Left hindlimb (tissue), 1 donor: Measurements from ENCODE around the gene XRCC4.

Source experiments
- DNase-seq: peaks from one replicate; pipeline ENCODE4 v3.0.0-alpha.2; 2018

XRCC4 gene

GRCh38 chr5:83281658-83282057, 204.3 kb downstream of the XRCC4 start:
- DNase-seq: no peak

DNA sequence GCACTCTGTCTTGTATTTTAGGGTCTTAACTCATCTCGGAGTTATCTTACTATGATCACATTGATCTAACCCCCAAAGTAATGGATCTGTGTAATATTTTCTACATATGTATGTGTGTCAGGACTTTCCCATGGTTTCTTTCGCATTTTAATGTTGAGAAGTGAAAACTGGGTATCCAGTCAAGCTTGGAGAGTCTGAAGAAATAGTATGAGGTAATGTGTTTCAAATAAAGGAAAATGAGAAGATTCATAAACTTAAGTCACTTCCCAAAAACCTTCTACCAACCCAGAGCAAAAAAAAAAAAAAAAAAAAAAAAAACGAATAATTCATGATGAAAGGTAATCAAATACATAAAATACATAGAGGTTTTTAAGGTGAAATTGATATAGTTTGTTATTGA, 206.4 kb downstream of the XRCC4 start:
- no peak for DNase-seq

DNA sequence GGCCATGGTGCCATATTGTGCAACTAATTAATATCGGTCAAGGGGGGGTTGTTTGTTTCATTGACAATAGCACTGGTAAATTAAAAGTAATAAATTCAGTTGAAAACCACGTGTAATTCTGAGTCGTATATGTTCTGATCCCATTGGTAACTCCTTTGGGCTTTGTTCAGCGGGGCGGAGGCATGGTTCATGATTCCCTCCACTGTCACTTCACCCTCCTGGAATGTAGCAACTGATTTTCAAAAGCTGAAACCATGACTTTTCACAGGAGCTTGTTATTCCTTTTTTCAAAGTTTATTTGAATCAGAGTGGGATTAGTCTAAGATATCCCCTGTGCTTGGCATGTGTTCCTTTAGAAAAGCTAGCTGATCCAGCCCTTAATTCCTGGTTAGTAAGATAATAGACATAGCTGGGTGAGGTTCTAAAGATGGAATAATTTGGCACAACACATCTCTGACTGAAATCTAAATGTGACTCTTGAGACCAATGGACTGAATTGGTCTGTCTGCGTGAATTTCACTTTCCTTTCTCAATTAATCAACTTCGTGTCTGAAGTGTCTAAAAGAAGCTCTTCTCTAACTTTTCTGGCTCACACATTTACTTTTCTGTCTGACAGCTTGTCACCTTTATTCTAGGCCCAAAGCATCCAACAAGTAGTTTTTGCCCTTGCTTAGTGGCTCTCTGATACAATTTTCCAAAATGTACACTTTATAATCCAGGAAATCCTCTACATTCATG, 208.5 kb downstream of the XRCC4 start:
- DNase-seq: no peak

DNA sequence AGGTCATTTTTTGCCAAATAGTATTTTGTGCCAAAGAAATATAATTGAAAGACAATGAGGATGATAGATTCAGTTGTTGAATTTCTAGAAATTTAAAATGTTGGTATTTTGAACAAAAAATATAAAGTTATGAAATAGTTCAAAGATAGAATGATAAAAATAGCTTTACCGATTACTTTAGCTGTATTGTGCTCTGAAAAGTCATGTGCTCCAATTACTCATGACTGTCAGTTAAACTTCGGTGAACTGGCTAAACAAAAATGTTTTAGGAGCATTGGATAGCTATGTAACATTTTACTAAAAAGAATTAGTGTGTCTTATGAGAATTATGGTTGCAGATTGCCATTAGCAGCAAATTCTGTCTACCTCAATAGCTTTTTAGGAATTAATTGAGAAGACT, 216.9 kb downstream of the XRCC4 start:
- DNase-seq: no peak

GRCh38 chr5:83299353-83299752, 222.0 kb downstream of the XRCC4 start:
- no peak for DNase-seq

- peak; percentile 34 for DNase-seq
These were observed 229.4 kb downstream of the XRCC4 start for GRCh38 chr5:83306572-83307241.

DNA sequence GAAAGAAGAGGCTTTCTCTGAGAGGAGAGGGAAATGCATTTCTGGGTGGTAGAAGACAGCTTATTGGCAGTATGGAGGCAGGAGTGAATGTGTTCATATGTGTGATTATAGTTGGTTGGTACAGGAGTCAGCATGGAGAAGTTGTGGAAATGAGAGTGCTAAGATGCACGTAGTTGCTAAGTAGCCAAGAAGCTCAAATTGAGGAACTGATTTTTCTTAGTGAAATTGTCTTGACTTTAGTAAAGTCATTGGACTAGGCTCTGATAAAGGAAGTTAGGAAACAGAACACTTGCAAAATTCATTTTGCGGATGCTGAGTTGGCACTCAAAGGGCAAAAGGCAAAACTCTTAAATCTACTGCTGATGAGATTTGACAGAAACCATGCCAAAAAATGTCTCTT, 235.3 kb downstream of the XRCC4 start:
- no peak for DNase-seq

DNA sequence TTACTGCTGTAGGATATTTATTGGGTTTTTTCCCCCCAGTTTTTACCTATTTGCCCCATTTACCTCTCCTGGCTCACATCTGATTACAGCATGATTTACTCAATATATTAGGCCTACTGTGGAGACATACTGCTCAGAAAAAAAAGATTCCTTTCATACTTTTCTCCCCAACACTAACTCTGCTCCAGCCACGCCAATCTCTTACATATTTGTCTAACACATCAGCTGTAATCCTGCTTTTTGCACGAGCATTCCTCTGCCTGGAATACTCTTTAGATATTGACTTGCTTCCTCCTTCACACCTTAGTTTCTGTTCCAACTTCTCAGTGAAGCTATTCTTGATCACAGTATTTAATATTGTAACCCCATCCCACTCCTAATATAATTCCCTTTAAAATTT, 236.1 kb downstream of the XRCC4 start:
- no peak for DNase-seq

GRCh38 chr5:83321483-83322055, 244.2 kb downstream of the XRCC4 start:
- DNase-seq: no peak

- no peak for DNase-seq
These were observed 245.1 kb downstream of the XRCC4 start for GRCh38 chr5:83322273-83322924.

DNA sequence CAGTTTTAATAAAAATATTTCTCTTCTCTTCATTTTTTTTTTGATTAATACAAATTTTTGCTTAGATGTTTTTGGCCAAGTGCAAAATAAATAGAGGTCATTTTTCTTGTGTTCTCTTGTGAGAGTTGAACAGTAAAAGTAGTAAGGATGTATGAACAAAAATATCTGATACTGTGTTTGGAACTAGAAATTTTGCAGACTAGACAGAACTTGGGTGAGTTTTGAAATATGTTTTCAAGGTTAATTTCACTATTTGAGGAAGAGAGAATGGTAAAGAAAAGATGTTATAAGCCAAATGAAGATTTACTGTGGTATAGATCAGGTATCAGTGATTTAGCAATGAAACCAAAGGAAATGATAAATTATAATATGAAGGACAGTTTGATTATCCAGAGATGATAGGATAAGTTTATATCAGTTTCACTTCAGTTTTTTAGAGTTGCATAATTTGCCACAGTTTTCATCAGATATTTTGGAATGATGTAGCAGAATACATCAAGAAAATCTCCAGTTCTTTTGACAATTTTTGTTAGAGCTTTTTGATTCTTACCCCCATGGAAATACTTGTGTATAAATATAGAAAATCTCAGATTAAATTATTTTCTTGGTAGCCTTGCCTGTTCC, 246.3 kb downstream of the XRCC4 start:
- DNase-seq: no peak

- no peak for DNase-seq
These were observed 254.5 kb downstream of the XRCC4 start for GRCh38 chr5:83331842-83332241.

DNA sequence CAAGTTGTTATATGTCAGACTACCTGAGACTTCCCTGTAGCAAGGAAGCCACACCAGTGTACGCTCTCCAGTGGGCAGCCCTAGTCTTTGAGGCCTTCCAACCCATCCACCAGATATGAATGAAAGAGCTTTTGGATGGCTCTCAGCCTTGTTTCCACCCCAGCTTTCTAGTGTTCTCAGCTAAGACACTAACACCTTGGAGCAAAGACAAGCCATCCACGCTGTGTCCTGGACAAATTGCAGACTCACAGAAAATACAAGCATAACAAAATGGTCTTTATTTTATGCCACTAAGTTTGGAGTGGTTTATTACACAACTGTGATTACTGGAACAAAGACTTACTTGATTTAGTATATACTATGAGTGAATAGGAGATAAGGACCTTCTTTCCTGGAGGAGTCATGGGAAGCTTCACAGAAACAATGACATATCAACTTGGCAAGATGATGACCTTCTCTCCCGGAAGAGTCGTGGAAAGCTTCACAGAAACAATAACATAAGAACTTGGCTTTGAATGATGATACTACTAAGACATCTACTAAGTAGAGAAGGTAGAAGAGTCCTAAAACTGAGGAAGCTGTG, 260.2 kb downstream of the XRCC4 start:
- no peak for DNase-seq

DNA sequence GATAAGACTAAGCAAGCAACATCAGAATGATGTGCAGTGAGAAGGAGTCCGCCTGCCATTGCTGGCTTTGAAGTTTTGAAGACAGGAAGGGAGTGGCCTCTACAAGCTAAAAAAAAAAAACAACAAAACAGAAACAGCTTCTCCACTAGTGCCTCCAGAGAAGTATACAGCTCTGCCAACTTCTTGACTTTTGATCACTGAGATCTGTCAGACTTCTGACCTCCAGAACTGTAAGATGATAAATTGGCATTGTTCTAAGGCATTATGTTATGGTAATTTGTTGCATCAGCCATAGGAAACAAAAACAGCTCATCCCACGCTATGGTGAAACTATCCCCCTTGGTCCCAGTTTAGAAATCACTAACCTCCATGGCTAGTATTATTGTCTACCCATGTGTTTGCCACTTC, 263.2 kb downstream of the XRCC4 start:
- DNase-seq: no peak

GRCh38 chr5:83341815-83342334, 264.5 kb downstream of the XRCC4 start:
- no peak for DNase-seq

GRCh38 chr5:83342465-83342864, 265.1 kb downstream of the XRCC4 start:
- no peak for DNase-seq

GRCh38 chr5:83343299-83343698, 266.0 kb downstream of the XRCC4 start:
- no peak for DNase-seq

DNA sequence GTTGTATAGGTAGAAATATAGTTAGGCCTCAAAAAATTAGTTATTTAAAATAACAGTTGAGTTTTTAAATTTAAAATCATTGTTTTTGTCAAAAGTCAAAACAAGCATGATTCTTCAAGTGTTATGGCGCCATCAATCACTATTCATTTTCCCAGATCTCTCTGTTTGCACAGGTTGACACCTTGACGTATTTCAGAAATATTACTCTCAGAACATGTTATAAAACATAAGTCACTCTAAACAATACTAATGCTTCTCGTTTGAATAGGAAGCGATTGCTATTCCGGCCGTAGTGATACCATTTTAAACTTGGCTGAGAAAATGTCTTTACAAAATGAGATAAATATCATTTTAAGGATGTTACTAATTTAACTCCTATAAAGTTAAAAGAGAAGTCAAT, 268.1 kb downstream of the XRCC4 start:
- DNase-seq: no peak

DNA sequence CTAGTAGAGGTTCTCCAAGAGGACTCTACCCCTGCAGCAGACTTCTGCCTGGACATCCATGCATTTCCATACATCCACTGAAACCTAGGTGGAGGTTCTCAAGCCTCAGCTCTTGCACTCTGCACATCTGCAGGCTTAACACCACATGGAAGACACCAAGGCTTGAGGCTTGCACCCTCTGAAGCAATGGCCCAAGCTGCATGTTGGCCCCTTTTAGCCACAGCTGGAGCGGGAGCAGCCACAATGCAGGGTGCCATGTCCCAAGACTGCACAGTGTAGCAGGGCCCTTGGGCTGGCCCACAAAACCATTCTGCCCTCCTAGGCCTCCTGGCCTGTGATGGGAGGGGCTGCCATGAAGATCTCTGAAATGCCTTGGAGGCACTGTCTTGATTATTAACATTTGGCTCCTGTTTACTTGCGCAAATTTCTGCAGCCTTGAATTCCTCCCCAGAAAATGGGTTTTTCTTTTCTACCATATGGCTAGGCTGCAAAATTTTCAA, 271.0 kb downstream of the XRCC4 start:
- no peak for DNase-seq

DNA sequence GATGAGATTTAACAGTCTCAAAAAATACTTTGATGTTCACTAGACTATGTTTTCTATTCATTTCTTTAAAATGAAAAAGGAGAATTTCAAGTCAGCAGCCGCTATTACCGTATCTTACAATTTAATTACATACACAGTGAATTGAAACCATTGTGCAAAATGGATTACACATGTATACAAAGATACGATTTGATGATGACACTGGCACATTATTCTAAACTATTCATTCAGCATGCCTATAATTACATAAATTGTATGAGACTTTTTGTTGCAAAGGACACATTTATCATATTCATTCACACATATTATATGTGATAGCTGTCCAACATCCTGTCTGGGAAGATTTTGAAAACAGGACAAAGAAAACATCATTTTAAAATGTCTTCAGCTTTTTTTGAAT, 275.9 kb downstream of the XRCC4 start:
- no peak for DNase-seq

DNA sequence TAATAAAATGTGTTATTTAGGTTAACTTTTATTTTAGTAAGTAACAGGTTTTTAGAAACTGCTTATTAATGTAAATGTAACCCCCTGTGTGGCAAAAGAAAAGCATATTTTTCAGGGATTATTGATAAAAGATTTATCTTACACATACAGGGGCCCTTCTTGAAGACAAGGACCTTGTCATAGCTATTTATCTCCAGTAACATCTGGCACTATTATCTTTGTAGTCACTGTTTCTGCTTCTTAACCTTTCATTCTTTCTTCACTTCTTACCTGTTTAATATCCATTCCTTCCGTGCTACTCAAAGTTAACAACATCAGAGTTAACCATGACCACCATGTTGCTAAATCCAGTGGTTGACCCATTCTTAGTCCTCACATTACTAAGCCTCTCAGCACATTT, 276.4 kb downstream of the XRCC4 start:
- DNase-seq: no peak

DNA sequence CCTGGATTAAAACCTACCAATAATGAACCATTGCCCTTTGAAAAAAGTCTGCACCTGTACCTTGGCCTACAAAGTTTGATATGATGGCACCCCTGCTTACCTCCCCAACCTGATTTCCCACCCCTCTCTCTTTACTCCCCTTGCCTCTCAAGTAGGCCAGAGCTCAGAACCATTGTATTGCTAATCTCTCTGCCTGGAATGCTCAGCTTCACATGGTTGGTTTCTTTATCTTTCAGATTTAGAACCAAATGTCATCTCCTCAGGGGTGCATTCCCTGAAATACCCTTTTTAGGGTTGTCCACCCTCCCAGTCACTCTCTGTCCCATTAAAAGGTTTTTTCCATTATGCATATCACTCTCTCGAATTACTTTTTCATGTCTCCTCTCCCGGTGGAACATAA, 277.6 kb downstream of the XRCC4 start:
- no peak for DNase-seq
